Measurements from ENCODE around the gene MAP3K9. TPM values are rescaled to one million over a fixed set of nuclear protein-coding genes. Genes with fewer than 3 reads are reported as not detected.

MAP3K9 gene
- total and polyA plus RNA-seq, 9 of the 15 experiments (the other 6 are each of a cell fraction or from before 2014, with no cell fraction given), result 0.03 to 0.60 (median 0.36) TPM

- TF ChIP-seq ZBTB11 (CRISPR knock-in tag; IDR thresholded peaks at IDR 0.05) (no peak), ZBTB7A (IDR thresholded peaks at IDR 0.05; ENCODE audit: borderline replicate concordance, control insufficient read depth, low read depth, low read length) (peak; percentile 78; the same call in 1 of the 2 replicates), HMGXB4 (CRISPR knock-in tag; IDR thresholded peaks at IDR 0.05) (no peak), NR2C2 (CRISPR knock-in tag; IDR thresholded peaks at IDR 0.05) (no peak), NR2C2 (tag; IDR thresholded peaks at IDR 0.05) (peak; percentile 86), PBX2 (CRISPR knock-in tag; IDR thresholded peaks at IDR 0.05; ENCODE audit: low read depth) (no peak), PBX2 (tag; conservative IDR thresholded peaks at IDR 0.05; ENCODE audit: low read depth) (peak; percentile 83), ATF7 (IDR thresholded peaks at IDR 0.05) (peak; percentile 48; the same call in 1 of the 2 replicates)
These were observed at the start of gene MAP3K9 (continued) for GRCh38 chr14:70809225-70810219.
